Liver (tissue), 9 donors: Measurements from ENCODE around the gene KATNAL1. TPM values are rescaled to one million over a fixed set of nuclear protein-coding genes. Genes with fewer than 3 reads are reported as not detected.
A peak's percentile ranks its signal among the peaks of the same experiment; 100 is the strongest.

ENCODE experiments used
- DNase-seq: peaks from one replicate; pipeline ENCODE4 v3.0.0-alpha.2; 2017; ENCODE audit warnings: low spot score
- H3K27ac ChIP-seq, 2 donors: one replicate each; pipeline ENCODE4 v1.7.0; 2013; ENCODE audit warnings: inconsistent platforms in 2 of 2, low read length in 2 of 2, control low read depth in 1 of 2, low read depth in 1 of 2, mild to moderate bottlenecking in 1 of 2
- H3K27me3 ChIP-seq, 4 donors: one replicate each; pipeline versions ENCODE4 v1.6.1 to v1.7.0; 2013; ENCODE audit warnings: low read length in 3 of 4, inconsistent platforms in 1 of 4, mild to moderate bottlenecking in 1 of 4, moderate library complexity in 1 of 4; ENCODE audit not compliant: control insufficient read depth in 4 of 4, insufficient read depth in 4 of 4
- H3K36me3 ChIP-seq, 4 donors: one replicate each; pipeline versions ENCODE4 v1.6.1 to v1.7.0; 2013; ENCODE audit warnings: low read length in 3 of 4, mild to moderate bottlenecking in 3 of 4, low read depth in 1 of 4, moderate library complexity in 1 of 4; ENCODE audit not compliant: control insufficient read depth in 4 of 4, insufficient read depth in 3 of 4
- H3K4me1 ChIP-seq, 4 donors: one replicate each; pipeline versions ENCODE4 v1.6.1 to v1.7.0; 2013; ENCODE audit warnings: low read length in 3 of 4, mild to moderate bottlenecking in 3 of 4, moderate library complexity in 1 of 4; ENCODE audit not compliant: control insufficient read depth in 4 of 4, insufficient read depth in 4 of 4
- H3K4me3 ChIP-seq, 3 donors: one replicate each; pipeline versions ENCODE4 v1.6.1 to v1.7.0; 2013; ENCODE audit warnings: low read length in 3 of 3, control low read depth in 1 of 3, low read depth in 1 of 3, mild to moderate bottlenecking in 1 of 3
- H3K9ac ChIP-seq, 2 donors: one replicate each; pipeline ENCODE4 v1.7.0; 2013; ENCODE audit warnings: low read length in 2 of 2, mild to moderate bottlenecking in 2 of 2, moderate library complexity in 2 of 2, control low read depth in 1 of 2, low read depth in 1 of 2
- H3K9me3 ChIP-seq, 4 donors: one replicate each; pipeline versions ENCODE4 v1.6.1 to v1.7.0; 2013; ENCODE audit warnings: low read length in 3 of 4; ENCODE audit not compliant: control insufficient read depth in 4 of 4
- EGR1 ChIP-seq, 2 donors: IDR thresholded peaks; 2 replicates each; pipeline ENCODE4 v1.6.1; 2016 to 2018; ENCODE audit warnings: antibody characterized with exemption in 2 of 2, low read depth in 2 of 2
- FOXA1 ChIP-seq: IDR thresholded peaks from 2 replicates; pipeline ENCODE4 v1.6.1; 2016; ENCODE audit warnings: antibody characterized with exemption
- FOXA2 ChIP-seq: IDR thresholded peaks from 2 replicates; pipeline ENCODE4 v1.6.1; 2016; ENCODE audit warnings: antibody characterized with exemption
- GABPA ChIP-seq, 2 donors: IDR thresholded peaks in 1 of 2; conservative IDR thresholded peaks in 1 of 2; 2 replicates each; pipeline ENCODE4 v1.6.1; 2016; ENCODE audit warnings: antibody characterized with exemption in 2 of 2, mild to moderate bottlenecking in 1 of 2, moderate library complexity in 1 of 2
- HNF4A ChIP-seq, 2 donors: conservative IDR thresholded peaks; 2 replicates each; pipeline ENCODE4 v1.6.1; 2016; ENCODE audit warnings: antibody characterized with exemption in 2 of 2, mild to moderate bottlenecking in 2 of 2
- HNF4G ChIP-seq: IDR thresholded peaks from 2 replicates; pipeline ENCODE4 v1.6.1; 2016; ENCODE audit warnings: antibody characterized with exemption
- JUND ChIP-seq, 2 donors: IDR thresholded peaks; 2 replicates each; pipeline ENCODE4 v1.6.1; 2016; ENCODE audit warnings: antibody characterized with exemption in 2 of 2
- NR2F2 ChIP-seq: IDR thresholded peaks from 2 replicates; pipeline ENCODE4 v1.6.1; 2016; ENCODE audit warnings: antibody characterized with exemption
- RAD21 ChIP-seq, 2 donors: IDR thresholded peaks; 2 replicates each; pipeline ENCODE4 v1.6.1; 2016; ENCODE audit warnings: antibody characterized with exemption in 2 of 2, mild to moderate bottlenecking in 2 of 2
- RXRA ChIP-seq, 2 donors: IDR thresholded peaks; 2 replicates each; pipeline ENCODE4 v1.6.1; 2017 to 2018; ENCODE audit warnings: antibody characterized with exemption in 2 of 2, mild to moderate bottlenecking in 1 of 2
- SP1 ChIP-seq: IDR thresholded peaks from 2 replicates; pipeline ENCODE4 v1.6.1; 2018; ENCODE audit warnings: antibody characterized with exemption, mild to moderate bottlenecking
- TAF1 ChIP-seq: conservative IDR thresholded peaks from 2 replicates; pipeline ENCODE4 v1.6.1; 2016; ENCODE audit warnings: antibody characterized with exemption, mild to moderate bottlenecking
- YY1 ChIP-seq: IDR thresholded peaks from 2 replicates; pipeline ENCODE4 v1.6.1; 2016; ENCODE audit warnings: antibody characterized with exemption, mild to moderate bottlenecking
- WGBS: extraction: QIAGEN DNeasy Blood & Tissue Kit; methylation state at CpG from one replicate; pipeline ENCODE4 v1.1.7; 2013; 5-methylcytosine and 5-hydroxymethylcytosine counted together
- polyA plus RNA-seq, 2 donors: library from polyadenylated mRNA; stranded (reverse) in 1 of 2; unstranded in 1 of 2; fragments of 200-250 nt in 1 of 2; fragments of >200 nt in 1 of 2; fragmentation: Nextera tagmentation in 1 of 2; extraction: Ambion mirVana in 1 of 2; gene quantifications; one replicate each; pipeline versions ENCODE4 v1.2.1 to v1.2.3, GENCODE V29; 2013 to 2015
- total RNA-seq, 2 donors: library from RNA; depleted of rRNA; stranded (reverse); fragments of >200 nt; gene quantifications; one replicate each; pipeline ENCODE4 v1.2.3, GENCODE V29; 2014
- TF ChIP-seq, protein P1 (sequence below): IDR thresholded peaks from 2 replicates; pipeline ENCODE4 v1.6.1; 2016; ENCODE audit warnings: antibody characterized with exemption, mild to moderate bottlenecking
- TF ChIP-seq, protein P2 (sequence below): IDR thresholded peaks from 2 replicates; pipeline ENCODE4 v1.6.1; 2016; ENCODE audit warnings: antibody characterized with exemption
- TF ChIP-seq, protein P3 (sequence below): IDR thresholded peaks from 2 replicates; pipeline ENCODE4 v1.6.1; 2016; ENCODE audit warnings: antibody characterized with exemption
- TF ChIP-seq, protein P4 (sequence below): fragments of 150-350 bp; IDR thresholded peaks from 2 replicates; pipeline ENCODE4 v1.5.1; 2017; ENCODE audit warnings: improper control_type of control experiment, low read depth, low read length; ENCODE audit not compliant: missing input control
- TF ChIP-seq, protein P5 (sequence below): IDR thresholded peaks from 2 replicates; pipeline ENCODE4 v1.6.1; 2016; ENCODE audit warnings: antibody characterized with exemption
- donor health status: healthy.
- donor health status: healthy.
- donor health status: healthy.
- donor health status: healthy.
- donor health status: healthy.

KATNAL1 gene
- total and polyA plus RNA-seq, 4 donors, result 2.7 to 12.8 (median 6.0) TPM

DNA sequence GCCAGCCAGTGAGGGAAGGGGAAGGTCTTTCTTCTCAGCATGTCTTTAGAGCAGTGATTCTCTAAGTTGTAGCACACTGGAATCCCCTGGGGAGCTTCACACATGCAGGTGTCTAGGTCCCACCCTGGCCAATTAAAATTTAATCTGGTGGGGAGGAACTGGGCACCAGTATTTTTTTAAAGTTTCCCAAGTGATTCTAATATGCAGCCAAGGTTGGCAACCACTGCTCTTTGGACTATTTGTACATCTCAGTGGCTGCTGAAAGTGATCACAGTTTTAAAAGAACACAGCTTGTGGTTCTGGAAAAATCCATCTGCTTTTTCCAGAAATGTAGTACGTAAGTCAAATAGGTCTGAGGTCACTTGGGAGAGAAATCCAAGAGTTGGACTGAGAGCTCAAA lies 10.7 kb upstream of the KATNAL1 start (continued):
- TF ChIP-seq SP1, result peak; percentile 85
- peak; percentile 83 for TF ChIP-seq YY1
- TF ChIP-seq, protein P1, sequence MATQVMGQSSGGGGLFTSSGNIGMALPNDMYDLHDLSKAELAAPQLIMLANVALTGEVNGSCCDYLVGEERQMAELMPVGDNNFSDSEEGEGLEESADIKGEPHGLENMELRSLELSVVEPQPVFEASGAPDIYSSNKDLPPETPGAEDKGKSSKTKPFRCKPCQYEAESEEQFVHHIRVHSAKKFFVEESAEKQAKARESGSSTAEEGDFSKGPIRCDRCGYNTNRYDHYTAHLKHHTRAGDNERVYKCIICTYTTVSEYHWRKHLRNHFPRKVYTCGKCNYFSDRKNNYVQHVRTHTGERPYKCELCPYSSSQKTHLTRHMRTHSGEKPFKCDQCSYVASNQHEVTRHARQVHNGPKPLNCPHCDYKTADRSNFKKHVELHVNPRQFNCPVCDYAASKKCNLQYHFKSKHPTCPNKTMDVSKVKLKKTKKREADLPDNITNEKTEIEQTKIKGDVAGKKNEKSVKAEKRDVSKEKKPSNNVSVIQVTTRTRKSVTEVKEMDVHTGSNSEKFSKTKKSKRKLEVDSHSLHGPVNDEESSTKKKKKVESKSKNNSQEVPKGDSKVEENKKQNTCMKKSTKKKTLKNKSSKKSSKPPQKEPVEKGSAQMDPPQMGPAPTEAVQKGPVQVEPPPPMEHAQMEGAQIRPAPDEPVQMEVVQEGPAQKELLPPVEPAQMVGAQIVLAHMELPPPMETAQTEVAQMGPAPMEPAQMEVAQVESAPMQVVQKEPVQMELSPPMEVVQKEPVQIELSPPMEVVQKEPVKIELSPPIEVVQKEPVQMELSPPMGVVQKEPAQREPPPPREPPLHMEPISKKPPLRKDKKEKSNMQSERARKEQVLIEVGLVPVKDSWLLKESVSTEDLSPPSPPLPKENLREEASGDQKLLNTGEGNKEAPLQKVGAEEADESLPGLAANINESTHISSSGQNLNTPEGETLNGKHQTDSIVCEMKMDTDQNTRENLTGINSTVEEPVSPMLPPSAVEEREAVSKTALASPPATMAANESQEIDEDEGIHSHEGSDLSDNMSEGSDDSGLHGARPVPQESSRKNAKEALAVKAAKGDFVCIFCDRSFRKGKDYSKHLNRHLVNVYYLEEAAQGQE, result peak; percentile 44
- peak; percentile 56 to 73 for TF ChIP-seq RXRA (IDR thresholded peaks at IDR 0.05)
- TF ChIP-seq FOXA2, result peak; percentile 32

DNA sequence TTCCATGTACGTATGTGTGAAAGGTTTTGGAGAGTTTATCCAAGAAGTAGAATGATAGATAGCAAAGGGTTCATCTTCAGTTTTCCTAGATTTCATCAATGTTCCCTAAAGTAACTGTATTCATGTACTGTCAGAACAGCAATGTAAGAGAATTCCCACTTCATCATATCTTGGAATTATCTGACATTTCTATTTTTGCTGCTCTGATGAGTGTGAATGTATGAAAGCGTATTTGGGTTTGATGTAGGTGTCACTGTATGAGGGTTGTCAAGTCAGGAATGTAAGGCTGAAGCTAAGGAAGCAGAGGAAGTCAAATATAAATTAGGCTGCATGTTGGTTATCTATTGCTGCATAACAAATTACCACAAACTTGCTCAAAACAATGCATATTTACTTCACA lies 7.2 kb upstream of the KATNAL1 start:
- WGBS, result 92% methylated on average over 2 of the region's 2 CpGs
- Histone ChIP-seq H3K9ac (no peak overlapping the region), H3K4me3 (no peak overlapping the region), H3K27ac (no peak overlapping the region), H3K36me3 (no peaks in the 10 kb centered on the region), H3K4me1 (peaks cover 0 to 21% (median 10%) of the 10 kb centered on the region in 4 donors), H3K27me3 (no peaks in the 10 kb centered on the region), H3K9me3 (no peaks in the 10 kb centered on the region)
- TF ChIP-seq HNF4G, result no peak
- DNase-seq, result no peak

DNA sequence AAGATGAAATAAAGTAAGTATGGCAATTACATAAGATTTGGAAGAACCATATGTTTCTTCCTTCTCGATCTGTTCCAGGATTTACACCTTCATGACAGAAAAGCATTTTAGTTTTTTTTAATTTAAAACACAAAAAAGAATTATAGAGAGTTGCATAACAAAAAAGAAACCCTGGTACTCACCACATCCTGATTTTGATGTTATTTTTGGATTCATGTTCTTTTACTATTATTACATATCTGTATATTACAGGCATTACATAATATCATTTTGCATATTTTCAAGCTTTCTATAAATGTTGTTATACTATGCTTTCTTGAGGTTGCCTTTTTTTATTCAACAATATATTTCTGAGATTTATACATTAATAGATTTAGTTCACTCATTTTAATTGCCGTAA lies 6.7 kb upstream of the KATNAL1 start:
- Histone ChIP-seq H3K9ac (no peak overlapping the region), H3K4me1 (peaks cover 0 to 21% (median 10%) of the 10 kb centered on the region in 4 donors), H3K27me3 (no peaks in the 10 kb centered on the region), H3K36me3 (no peaks in the 10 kb centered on the region), H3K4me3 (no peak overlapping the region), H3K9me3 (no peaks in the 10 kb centered on the region), H3K27ac (no peak overlapping the region)
- 94% methylated on average over 2 of the region's 2 CpGs for WGBS
- DNase-seq, result no peak
- TF ChIP-seq FOXA1, result no peak
- TF ChIP-seq GABPA (IDR thresholded peaks at IDR 0.05 in 1 of 2, conservative IDR thresholded peaks at IDR 0.05 in 1 of 2), result no peak
- no peak for TF ChIP-seq RAD21 (IDR thresholded peaks at IDR 0.05)
- TF ChIP-seq HNF4G, result no peak
- TF ChIP-seq NR2F2, result no peak
- TF ChIP-seq TAF1, result no peak
- TF ChIP-seq, protein P2, sequence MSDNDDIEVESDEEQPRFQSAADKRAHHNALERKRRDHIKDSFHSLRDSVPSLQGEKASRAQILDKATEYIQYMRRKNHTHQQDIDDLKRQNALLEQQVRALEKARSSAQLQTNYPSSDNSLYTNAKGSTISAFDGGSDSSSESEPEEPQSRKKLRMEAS, result no peak
- TF ChIP-seq, protein P1, result no peak
- no peak for TF ChIP-seq YY1
- TF ChIP-seq EGR1 (IDR thresholded peaks at IDR 0.05; ENCODE audit: low read depth in 2 of 2), result no peak
- no peak for TF ChIP-seq HNF4A (conservative IDR thresholded peaks at IDR 0.05)
- no peak for TF ChIP-seq SP1
- no peak for TF ChIP-seq RXRA (IDR thresholded peaks at IDR 0.05)
- TF ChIP-seq, protein P3, sequence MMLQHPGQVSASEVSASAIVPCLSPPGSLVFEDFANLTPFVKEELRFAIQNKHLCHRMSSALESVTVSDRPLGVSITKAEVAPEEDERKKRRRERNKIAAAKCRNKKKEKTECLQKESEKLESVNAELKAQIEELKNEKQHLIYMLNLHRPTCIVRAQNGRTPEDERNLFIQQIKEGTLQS, result no peak
- TF ChIP-seq, protein P4, sequence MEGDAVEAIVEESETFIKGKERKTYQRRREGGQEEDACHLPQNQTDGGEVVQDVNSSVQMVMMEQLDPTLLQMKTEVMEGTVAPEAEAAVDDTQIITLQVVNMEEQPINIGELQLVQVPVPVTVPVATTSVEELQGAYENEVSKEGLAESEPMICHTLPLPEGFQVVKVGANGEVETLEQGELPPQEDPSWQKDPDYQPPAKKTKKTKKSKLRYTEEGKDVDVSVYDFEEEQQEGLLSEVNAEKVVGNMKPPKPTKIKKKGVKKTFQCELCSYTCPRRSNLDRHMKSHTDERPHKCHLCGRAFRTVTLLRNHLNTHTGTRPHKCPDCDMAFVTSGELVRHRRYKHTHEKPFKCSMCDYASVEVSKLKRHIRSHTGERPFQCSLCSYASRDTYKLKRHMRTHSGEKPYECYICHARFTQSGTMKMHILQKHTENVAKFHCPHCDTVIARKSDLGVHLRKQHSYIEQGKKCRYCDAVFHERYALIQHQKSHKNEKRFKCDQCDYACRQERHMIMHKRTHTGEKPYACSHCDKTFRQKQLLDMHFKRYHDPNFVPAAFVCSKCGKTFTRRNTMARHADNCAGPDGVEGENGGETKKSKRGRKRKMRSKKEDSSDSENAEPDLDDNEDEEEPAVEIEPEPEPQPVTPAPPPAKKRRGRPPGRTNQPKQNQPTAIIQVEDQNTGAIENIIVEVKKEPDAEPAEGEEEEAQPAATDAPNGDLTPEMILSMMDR, result no peak
- TF ChIP-seq, protein P5, sequence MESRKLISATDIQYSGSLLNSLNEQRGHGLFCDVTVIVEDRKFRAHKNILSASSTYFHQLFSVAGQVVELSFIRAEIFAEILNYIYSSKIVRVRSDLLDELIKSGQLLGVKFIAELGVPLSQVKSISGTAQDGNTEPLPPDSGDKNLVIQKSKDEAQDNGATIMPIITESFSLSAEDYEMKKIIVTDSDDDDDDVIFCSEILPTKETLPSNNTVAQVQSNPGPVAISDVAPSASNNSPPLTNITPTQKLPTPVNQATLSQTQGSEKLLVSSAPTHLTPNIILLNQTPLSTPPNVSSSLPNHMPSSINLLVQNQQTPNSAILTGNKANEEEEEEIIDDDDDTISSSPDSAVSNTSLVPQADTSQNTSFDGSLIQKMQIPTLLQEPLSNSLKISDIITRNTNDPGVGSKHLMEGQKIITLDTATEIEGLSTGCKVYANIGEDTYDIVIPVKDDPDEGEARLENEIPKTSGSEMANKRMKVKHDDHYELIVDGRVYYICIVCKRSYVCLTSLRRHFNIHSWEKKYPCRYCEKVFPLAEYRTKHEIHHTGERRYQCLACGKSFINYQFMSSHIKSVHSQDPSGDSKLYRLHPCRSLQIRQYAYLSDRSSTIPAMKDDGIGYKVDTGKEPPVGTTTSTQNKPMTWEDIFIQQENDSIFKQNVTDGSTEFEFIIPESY, result no peak
- no peak for TF ChIP-seq JUND (IDR thresholded peaks at IDR 0.05)
- no peak for TF ChIP-seq FOXA2
